ENCODE data around the gene LRRTM4. TPM values are rescaled to one million over a fixed set of nuclear protein-coding genes. Genes with fewer than 3 reads are reported as not detected.

Gene LRRTM4
- total and polyA plus RNA-seq, 10 of the 15 experiments (the other 5 are each of a cell fraction or from before 2014, with no cell fraction given): 0.01 to 1.0 TPM; not detected in 8

DNA sequence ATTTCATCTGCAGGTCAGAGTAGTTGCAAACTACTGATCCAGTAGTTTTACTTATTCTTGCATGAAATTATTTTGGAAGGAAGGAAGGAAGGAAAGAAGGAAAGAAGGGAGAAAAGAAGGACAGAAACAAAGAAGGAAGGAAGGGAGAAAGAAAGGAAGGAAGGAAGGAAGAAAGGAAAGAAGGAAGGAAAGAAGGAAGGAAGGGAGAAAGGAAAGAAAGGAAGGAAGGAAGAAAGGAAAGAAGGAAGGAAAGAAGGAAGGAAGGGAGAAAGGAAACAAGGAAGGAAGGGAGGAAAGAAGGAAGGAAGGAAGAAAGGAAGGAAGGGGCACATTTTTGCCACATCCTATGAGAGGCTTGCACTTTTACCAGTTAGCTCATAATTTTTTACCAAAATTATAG lies 186.2 kb downstream of the LRRTM4 start (continued):
- TF ChIP-seq SREBF1 (IDR thresholded peaks at IDR 0.05; ENCODE audit: low read length) (no peak), KLF5 (IDR thresholded peaks at IDR 0.05; ENCODE audit: partially characterized antibody) (no peak)

GRCh38 chr2:77328134-77328931 lies 193.8 kb downstream of the LRRTM4 start:
- Histone ChIP-seq H3K4me3 (no peak overlapping the region), H3K4me2 (ENCODE audit: control insufficient read depth, insufficient read depth) (no peak overlapping the region), H3K9ac (ENCODE audit: control insufficient read depth, insufficient read depth, low read length) (no peak overlapping the region), H4K20me1 (ENCODE audit: control insufficient read depth, insufficient read depth) (no peaks in the 10 kb centered on the region), H3K27ac (ENCODE audit: control insufficient read depth, insufficient read depth) (no peak overlapping the region), H2AFZ (ENCODE audit: control insufficient read depth, low read depth, low read length) (no peak overlapping the region), H3K4me1 (ENCODE audit: control insufficient read depth, insufficient read depth, low read length) (no peaks in the 10 kb centered on the region), H3K9me3 (replicated peaks; ENCODE audit: control insufficient read depth, insufficient read depth, low read length) (no peaks in the 10 kb centered on the region), H3K79me2 (ENCODE audit: control insufficient read depth, insufficient read depth, low read length) (no peaks in the 10 kb centered on the region), H3K27me3 (replicated peaks in 1 of 2; ENCODE audit: control insufficient read depth in 2 of 2, insufficient read depth in 2 of 2, low read length in 1 of 2) (no peaks in the 10 kb centered on the region), H3K36me3 (ENCODE audit: control insufficient read depth in 2 of 2, insufficient read depth in 2 of 2, low read length in 1 of 2) (no peaks in the 10 kb centered on the region)
- ATAC-seq: no peak
- in situ Hi-C loops (cut with MboI) (no loop called here), intact Hi-C loops (cut with micrococcal nuclease; ENCODE audit: unreplicated experiment) (no loop called here)
- DNase-seq (ENCODE audit: low read depth, low spot score): no peak
- ChIA-PET RAD21 (ENCODE audit: unreplicated experiment) (no interaction called here), CTCF (interaction anchor here (1.3 kb wide), 1 partner anchor 10 kb away, joined by 4 read pairs; no protein-coding TSS in a partner anchor), POLR2A (no interaction called here), SMC1A (ENCODE audit: uncharacterized antibody, unreplicated experiment) (no interaction called here)
- no peak for FAIRE-seq
- no TSS peak for BruUV-seq (replicated peaks)
- 0% methylated on average over 5 of the region's 5 CpGs for WGBS (ENCODE audit: insufficient coverage, insufficient replicate concordance, low lambda C conversion rate, missing lambda C conversion rate)
- TF ChIP-seq HDGF (IDR thresholded peaks at IDR 0.05): no peak
- TF ChIP-seq RAD21 (IDR thresholded peaks at IDR 0.05; ENCODE audit: insufficient read depth, low read depth, low read length): no peak
- no peak for TF ChIP-seq ZBTB33 (IDR thresholded peaks at IDR 0.05)
- no peak for TF ChIP-seq CHD1 (IDR thresholded peaks at IDR 0.05; ENCODE audit: low read depth, low read length)
- no peak for TF ChIP-seq ZBTB40 (IDR thresholded peaks at IDR 0.05; ENCODE audit: borderline replicate concordance)
- no peak for TF ChIP-seq NR2C2 (IDR thresholded peaks at IDR 0.05; ENCODE audit: borderline replicate concordance, control insufficient read depth, insufficient read length, low read depth)
- no peak for TF ChIP-seq IKZF2 (IDR thresholded peaks at IDR 0.05)
- no peak for TF ChIP-seq ZBTB4 (CRISPR knock-in tag; IDR thresholded peaks at IDR 0.05)
- TF ChIP-seq PAX8 (IDR thresholded peaks at IDR 0.05): no peak

Data from GM12878 (cell line).